ENCODE measurements around the gene SCLT1.
"Not testable (repeated sequence)": the region's sequence is repeated elsewhere in the genome, so short reads cannot be mapped to it uniquely, and the experiment has no call there.

The SCLT1 gene

DNA sequence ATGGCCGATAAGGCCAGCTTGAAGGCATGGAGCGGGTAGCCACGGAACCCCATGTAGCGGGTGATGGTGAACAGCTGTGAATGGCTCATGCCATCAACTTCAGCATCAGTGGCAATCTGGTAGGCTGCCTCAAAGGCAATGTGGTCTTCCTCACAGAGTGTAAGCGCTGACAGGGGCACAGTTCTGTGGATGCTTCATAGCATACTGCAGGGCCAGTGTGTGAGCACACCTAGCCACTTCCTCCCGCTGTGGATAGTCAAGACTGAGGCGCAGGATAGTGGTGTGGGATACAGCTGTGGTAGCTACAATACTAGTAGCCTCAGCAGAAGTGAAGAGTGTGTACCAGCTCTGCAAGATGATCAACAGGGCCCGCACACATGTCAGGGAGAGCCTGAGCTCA is 43.1 kb upstream of the SCLT1 start:
- TF ChIP-seq EZH2 (optimal IDR thresholded peaks at IDR 0.05; ENCODE audit: low read depth, low read length) (no peak), EZH2phosphoT487 (IDR thresholded peaks at IDR 0.05; ENCODE audit: low read length) (no peak)
- TF ChIP-seq, protein P1, sequence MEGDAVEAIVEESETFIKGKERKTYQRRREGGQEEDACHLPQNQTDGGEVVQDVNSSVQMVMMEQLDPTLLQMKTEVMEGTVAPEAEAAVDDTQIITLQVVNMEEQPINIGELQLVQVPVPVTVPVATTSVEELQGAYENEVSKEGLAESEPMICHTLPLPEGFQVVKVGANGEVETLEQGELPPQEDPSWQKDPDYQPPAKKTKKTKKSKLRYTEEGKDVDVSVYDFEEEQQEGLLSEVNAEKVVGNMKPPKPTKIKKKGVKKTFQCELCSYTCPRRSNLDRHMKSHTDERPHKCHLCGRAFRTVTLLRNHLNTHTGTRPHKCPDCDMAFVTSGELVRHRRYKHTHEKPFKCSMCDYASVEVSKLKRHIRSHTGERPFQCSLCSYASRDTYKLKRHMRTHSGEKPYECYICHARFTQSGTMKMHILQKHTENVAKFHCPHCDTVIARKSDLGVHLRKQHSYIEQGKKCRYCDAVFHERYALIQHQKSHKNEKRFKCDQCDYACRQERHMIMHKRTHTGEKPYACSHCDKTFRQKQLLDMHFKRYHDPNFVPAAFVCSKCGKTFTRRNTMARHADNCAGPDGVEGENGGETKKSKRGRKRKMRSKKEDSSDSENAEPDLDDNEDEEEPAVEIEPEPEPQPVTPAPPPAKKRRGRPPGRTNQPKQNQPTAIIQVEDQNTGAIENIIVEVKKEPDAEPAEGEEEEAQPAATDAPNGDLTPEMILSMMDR (IDR thresholded peaks at IDR 0.05; ENCODE audit: low read length) = no peak
- no peaks in the 10 kb centered on the region for H3K79me2 ChIP-seq (ENCODE audit: low read length)
- H3K4me3 ChIP-seq (ENCODE audit: low read length) = no peak overlapping the region
- no peak overlapping the region for H3K4me2 ChIP-seq (ENCODE audit: low read depth, low read length)
- no peaks in the 10 kb centered on the region for H3F3A ChIP-seq (ENCODE audit: insufficient read depth, low read length)
- no peaks in the 10 kb centered on the region for H3K36me3 ChIP-seq (replicated peaks; ENCODE audit: insufficient read depth, low read length)
- no peaks in the 10 kb centered on the region for H3K27me3 ChIP-seq (replicated peaks; ENCODE audit: insufficient read depth, low read length)
- no peak for DNase-seq
- no peak overlapping the region for H2AFZ ChIP-seq (ENCODE audit: low read length)
- no peaks in the 10 kb centered on the region for H3K4me1 ChIP-seq (ENCODE audit: low read length)
- H3K9ac ChIP-seq (ENCODE audit: low read length) = no peak overlapping the region
- no peaks in the 10 kb centered on the region for H4K20me1 ChIP-seq (ENCODE audit: insufficient read depth, low read length)
- no peaks in the 10 kb centered on the region for H3K9me2 ChIP-seq (replicated peaks; ENCODE audit: insufficient read depth, low read length)
- H3K9me3 ChIP-seq (replicated peaks; ENCODE audit: insufficient read depth, low read length) = no peaks in the 10 kb centered on the region
- no peak overlapping the region for H3K27ac ChIP-seq (ENCODE audit: low read length)

- no peak overlapping the region for H3K9ac ChIP-seq (ENCODE audit: low read length)
- TF ChIP-seq EZH2phosphoT487 (IDR thresholded peaks at IDR 0.05; ENCODE audit: low read length) (no peak), EZH2 (optimal IDR thresholded peaks at IDR 0.05; ENCODE audit: low read depth, low read length) (no peak)
- TF ChIP-seq, protein P1 (IDR thresholded peaks at IDR 0.05; ENCODE audit: low read length) = no peak
- DNase-seq = no peak
Observed at GRCh38 chr4:129131343-129131742, 38.0 kb upstream of the SCLT1 start.

GRCh38 chr4:129129143-129129542 is 35.8 kb upstream of the SCLT1 start:
- Histone ChIP-seq H2AFZ (ENCODE audit: low read length) (no peak overlapping the region), H4K20me1 (ENCODE audit: insufficient read depth, low read length) (no peaks in the 10 kb centered on the region)

More at GRCh38 chr4:129131343-129131742, 38.0 kb upstream of the SCLT1 start:
- Histone ChIP-seq H3F3A (ENCODE audit: insufficient read depth, low read length) (no peaks in the 10 kb centered on the region), H3K27me3 (replicated peaks; ENCODE audit: insufficient read depth, low read length) (no peaks in the 10 kb centered on the region), H3K9me3 (replicated peaks; ENCODE audit: insufficient read depth, low read length) (no peaks in the 10 kb centered on the region), H2AFZ (ENCODE audit: low read length) (no peak overlapping the region), H3K9me2 (replicated peaks; ENCODE audit: insufficient read depth, low read length) (no peaks in the 10 kb centered on the region), H3K27ac (ENCODE audit: low read length) (no peak overlapping the region), H4K20me1 (ENCODE audit: insufficient read depth, low read length) (no peaks in the 10 kb centered on the region), H3K79me2 (ENCODE audit: low read length) (no peaks in the 10 kb centered on the region), H3K4me1 (ENCODE audit: low read length) (no peaks in the 10 kb centered on the region), H3K36me3 (replicated peaks; ENCODE audit: insufficient read depth, low read length) (no peaks in the 10 kb centered on the region), H3K4me2 (ENCODE audit: low read depth, low read length) (no peak overlapping the region), H3K4me3 (ENCODE audit: low read length) (no peak overlapping the region)

DNA sequence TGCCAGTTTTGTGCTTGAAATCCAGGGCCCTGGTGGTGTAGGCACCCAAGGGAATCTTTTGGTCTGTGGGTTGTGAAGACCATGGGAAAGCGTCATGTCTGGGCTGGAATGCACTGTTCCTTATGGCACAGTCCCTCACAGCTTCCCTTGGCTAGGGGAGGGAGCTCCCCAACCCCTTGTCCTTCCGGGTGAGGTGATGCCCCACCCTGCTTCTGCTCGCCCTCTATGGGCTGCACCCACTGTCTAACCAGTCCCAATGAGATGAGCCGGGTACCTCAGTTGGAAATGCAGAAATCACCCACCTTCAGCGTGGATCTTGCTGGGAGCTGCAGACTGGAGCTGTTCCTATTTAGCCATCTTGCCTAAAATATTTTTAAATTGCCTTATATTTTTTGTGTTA is 33.3 kb upstream of the SCLT1 start:
- not testable (repeated sequence) for H3K4me3 ChIP-seq (ENCODE audit: low read length)

More at GRCh38 chr4:129129143-129129542, 35.8 kb upstream of the SCLT1 start:
- H3K9me2 ChIP-seq (replicated peaks; ENCODE audit: insufficient read depth, low read length) = no peaks in the 10 kb centered on the region
- TF ChIP-seq EZH2 (optimal IDR thresholded peaks at IDR 0.05; ENCODE audit: low read depth, low read length) = no peak
- TF ChIP-seq, protein P1 (IDR thresholded peaks at IDR 0.05; ENCODE audit: low read length) = no peak
- TF ChIP-seq EZH2phosphoT487 (IDR thresholded peaks at IDR 0.05; ENCODE audit: low read length) = no peak
- H3K36me3 ChIP-seq (replicated peaks; ENCODE audit: insufficient read depth, low read length) = no peaks in the 10 kb centered on the region
- H3K27ac ChIP-seq (ENCODE audit: low read length) = no peak overlapping the region
- H3K4me2 ChIP-seq (ENCODE audit: low read depth, low read length) = no peak overlapping the region
- no peak for DNase-seq
- H3F3A ChIP-seq (ENCODE audit: insufficient read depth, low read length) = no peaks in the 10 kb centered on the region
- no peaks in the 10 kb centered on the region for H3K79me2 ChIP-seq (ENCODE audit: low read length)
- no peak overlapping the region for H3K4me3 ChIP-seq (ENCODE audit: low read length)
- no peaks in the 10 kb centered on the region for H3K4me1 ChIP-seq (ENCODE audit: low read length)
- H3K27me3 ChIP-seq (replicated peaks; ENCODE audit: insufficient read depth, low read length) = no peaks in the 10 kb centered on the region
- no peaks in the 10 kb centered on the region for H3K9me3 ChIP-seq (replicated peaks; ENCODE audit: insufficient read depth, low read length)
- H3K9ac ChIP-seq (ENCODE audit: low read length) = no peak overlapping the region

More for the DNA sequence above, 33.3 kb upstream of the SCLT1 start:
- H3K36me3 ChIP-seq (replicated peaks; ENCODE audit: insufficient read depth, low read length); DNase-seq; H4K20me1 ChIP-seq (ENCODE audit: insufficient read depth, low read length); H3K27ac ChIP-seq (ENCODE audit: low read length); H2AFZ ChIP-seq (ENCODE audit: low read length); H3K4me1 ChIP-seq (ENCODE audit: low read length); H3K4me2 ChIP-seq (ENCODE audit: low read depth, low read length); H3F3A ChIP-seq (ENCODE audit: insufficient read depth, low read length); H3K27me3 ChIP-seq (replicated peaks; ENCODE audit: insufficient read depth, low read length); H3K9me2 ChIP-seq (replicated peaks; ENCODE audit: insufficient read depth, low read length); H3K79me2 ChIP-seq (ENCODE audit: low read length); H3K9ac ChIP-seq (ENCODE audit: low read length); H3K9me3 ChIP-seq (replicated peaks; ENCODE audit: insufficient read depth, low read length): not testable (repeated sequence)
